ENCODE data around the gene CCDC47. TPM values are rescaled to one million over a fixed set of nuclear protein-coding genes. Genes with fewer than 3 reads are reported as not detected.
A peak's percentile ranks its signal among the peaks of the same experiment; 100 is the strongest.

CCDC47 gene
- total and polyA plus RNA-seq, 2 of the 13 experiments (the other 11 are each of a cell fraction or from before 2014, with no cell fraction given), result 59.3 to 99.5 TPM

DNA sequence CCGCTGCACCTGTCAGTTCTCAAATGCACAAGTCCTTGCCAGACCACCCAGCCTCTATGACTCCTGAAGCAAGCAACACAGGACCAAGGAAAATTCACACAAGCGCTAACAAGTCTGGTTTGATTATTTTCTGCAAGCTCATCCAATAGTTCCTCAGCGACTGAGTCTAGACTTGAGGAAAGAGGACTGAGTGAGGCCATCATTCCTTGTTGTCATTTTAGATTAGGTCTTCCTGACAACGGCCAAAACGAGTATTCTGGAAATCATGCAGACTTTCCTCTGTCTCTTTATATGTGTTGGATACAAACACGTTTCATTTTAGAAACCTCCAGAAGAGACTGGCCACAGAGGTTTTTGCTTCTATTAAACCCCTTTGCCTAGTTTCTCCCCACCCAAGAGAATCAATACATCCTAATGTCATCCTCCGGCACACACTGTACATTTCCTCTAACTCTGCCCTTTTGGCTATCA, 561 bp downstream of the CCDC47 start:
- peaks cover 4 to 24% of the 10 kb centered on the region in 2 experiments for H3K36me3 ChIP-seq (replicated peaks in 1 of 2; ENCODE audit: control insufficient read depth in 1 of 2, insufficient read depth in 2 of 2, low read length in 2 of 2)
- peaks cover 39% of the 10 kb centered on the region for H4K20me1 ChIP-seq (ENCODE audit: insufficient read depth, low read length)
- ChIA-PET POLR2A (interaction anchor here (1.0 to 5.0 kb wide), 31 partner anchors 10 to 733 kb away, joined by 3 to 77 read pairs (median 7); partner anchors contain the start of genes CEP95, DDX5, FTSJ3 and LIMD2), CTCF (ENCODE audit: low intra/inter-chr PET ratio, low total read pairs) (no interaction called here)
- FAIRE-seq, result peak; percentile 8
- peaks cover 90% of the 10 kb centered on the region for H3K79me2 ChIP-seq (ENCODE audit: insufficient read depth, low read length)
- WGBS (ENCODE audit: low lambda C conversion rate), result under 1% methylated on average over 7 of the region's 7 CpGs
- BruUV-seq (replicated peaks), result TSS peak; percentile 84
- peak overlapping the region; percentile 100 for H3K27ac ChIP-seq (ENCODE audit: extremely low read length, insufficient read depth, low read length)
- H3K9ac ChIP-seq (ENCODE audit: insufficient read depth, low read depth, low read length), result peak overlapping the region; percentile 98
- no peak for ATAC-seq
- H3K27me3 ChIP-seq (ENCODE audit: control insufficient read depth in 1 of 2, insufficient read depth in 2 of 2, low read length in 2 of 2), result peaks cover 0 to 6% of the 10 kb centered on the region in 2 experiments; a peak in 1 of 5 replicates
- intact Hi-C loops (cut with micrococcal nuclease; ENCODE audit: unreplicated experiment), result loop anchor here (1.0 to 10.0 kb wide), 4 partner anchors 32 to 348 kb away; partner anchors contain the start of genes FTSJ3, PSMC5, SMARCD2 and STRADA
- no peak overlapping the region for H2AFZ ChIP-seq (ENCODE audit: low read length)
- peak; percentile 31 for DNase-seq (ENCODE audit: low spot score)
- H3K4me1 ChIP-seq (ENCODE audit: insufficient read depth, low read length), result peaks cover 45% of the 10 kb centered on the region
- H3K4me2 ChIP-seq (ENCODE audit: low read depth, low read length), result peak overlapping the region; percentile 71
- H3K9me3 ChIP-seq (ENCODE audit: low read length), result no peaks in the 10 kb centered on the region
- H3K4me3 ChIP-seq (replicated peaks in 1 of 3; ENCODE audit: insufficient read depth in 1 of 3, low read depth in 2 of 3, low read length in 3 of 3), result peak overlapping the region; percentile 83 to 99 (median 93)
- in situ Hi-C loops (cut with HindIII; ENCODE audit: extremely low pct_ligation_motif_present, low pct_unique_long_range_greater_than_20kb), result no loop called here
- TF ChIP-seq MAFK (conservative IDR thresholded peaks at IDR 0.05 in 1 of 2, IDR thresholded peaks at IDR 0.05 in 1 of 2; ENCODE audit: low read length in 2 of 2) (peak; percentile 7 to 21; a peak in 1 of 4 replicates), ZNF816 (CRISPR knock-in tag; IDR thresholded peaks at IDR 0.05; ENCODE audit: borderline replicate concordance) (0 out of 2 replicates have a peak, but pooled peaks have one; percentile 10), NFIB (CRISPR knock-in tag; IDR thresholded peaks at IDR 0.05; ENCODE audit: borderline replicate concordance) (0 out of 2 replicates have a peak, but pooled peaks have one; percentile 75), ZNF17 (CRISPR knock-in tag; IDR thresholded peaks at IDR 0.05) (peak; percentile 24; the same call in 1 of the 2 replicates), ZKSCAN5 (CRISPR knock-in tag; IDR thresholded peaks at IDR 0.05) (no peak), MTF2 (CRISPR knock-in tag; IDR thresholded peaks at IDR 0.05; ENCODE audit: borderline replicate concordance) (0 out of 2 replicates have a peak, but pooled peaks have one; percentile 47)
- TF ChIP-seq, protein P1, sequence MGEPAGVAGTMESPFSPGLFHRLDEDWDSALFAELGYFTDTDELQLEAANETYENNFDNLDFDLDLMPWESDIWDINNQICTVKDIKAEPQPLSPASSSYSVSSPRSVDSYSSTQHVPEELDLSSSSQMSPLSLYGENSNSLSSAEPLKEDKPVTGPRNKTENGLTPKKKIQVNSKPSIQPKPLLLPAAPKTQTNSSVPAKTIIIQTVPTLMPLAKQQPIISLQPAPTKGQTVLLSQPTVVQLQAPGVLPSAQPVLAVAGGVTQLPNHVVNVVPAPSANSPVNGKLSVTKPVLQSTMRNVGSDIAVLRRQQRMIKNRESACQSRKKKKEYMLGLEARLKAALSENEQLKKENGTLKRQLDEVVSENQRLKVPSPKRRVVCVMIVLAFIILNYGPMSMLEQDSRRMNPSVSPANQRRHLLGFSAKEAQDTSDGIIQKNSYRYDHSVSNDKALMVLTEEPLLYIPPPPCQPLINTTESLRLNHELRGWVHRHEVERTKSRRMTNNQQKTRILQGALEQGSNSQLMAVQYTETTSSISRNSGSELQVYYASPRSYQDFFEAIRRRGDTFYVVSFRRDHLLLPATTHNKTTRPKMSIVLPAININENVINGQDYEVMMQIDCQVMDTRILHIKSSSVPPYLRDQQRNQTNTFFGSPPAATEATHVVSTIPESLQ (CRISPR knock-in tag; conservative IDR thresholded peaks at IDR 0.05), result 0 out of 2 replicates have a peak, but pooled peaks have one; percentile 19
- TF ChIP-seq, protein P2, sequence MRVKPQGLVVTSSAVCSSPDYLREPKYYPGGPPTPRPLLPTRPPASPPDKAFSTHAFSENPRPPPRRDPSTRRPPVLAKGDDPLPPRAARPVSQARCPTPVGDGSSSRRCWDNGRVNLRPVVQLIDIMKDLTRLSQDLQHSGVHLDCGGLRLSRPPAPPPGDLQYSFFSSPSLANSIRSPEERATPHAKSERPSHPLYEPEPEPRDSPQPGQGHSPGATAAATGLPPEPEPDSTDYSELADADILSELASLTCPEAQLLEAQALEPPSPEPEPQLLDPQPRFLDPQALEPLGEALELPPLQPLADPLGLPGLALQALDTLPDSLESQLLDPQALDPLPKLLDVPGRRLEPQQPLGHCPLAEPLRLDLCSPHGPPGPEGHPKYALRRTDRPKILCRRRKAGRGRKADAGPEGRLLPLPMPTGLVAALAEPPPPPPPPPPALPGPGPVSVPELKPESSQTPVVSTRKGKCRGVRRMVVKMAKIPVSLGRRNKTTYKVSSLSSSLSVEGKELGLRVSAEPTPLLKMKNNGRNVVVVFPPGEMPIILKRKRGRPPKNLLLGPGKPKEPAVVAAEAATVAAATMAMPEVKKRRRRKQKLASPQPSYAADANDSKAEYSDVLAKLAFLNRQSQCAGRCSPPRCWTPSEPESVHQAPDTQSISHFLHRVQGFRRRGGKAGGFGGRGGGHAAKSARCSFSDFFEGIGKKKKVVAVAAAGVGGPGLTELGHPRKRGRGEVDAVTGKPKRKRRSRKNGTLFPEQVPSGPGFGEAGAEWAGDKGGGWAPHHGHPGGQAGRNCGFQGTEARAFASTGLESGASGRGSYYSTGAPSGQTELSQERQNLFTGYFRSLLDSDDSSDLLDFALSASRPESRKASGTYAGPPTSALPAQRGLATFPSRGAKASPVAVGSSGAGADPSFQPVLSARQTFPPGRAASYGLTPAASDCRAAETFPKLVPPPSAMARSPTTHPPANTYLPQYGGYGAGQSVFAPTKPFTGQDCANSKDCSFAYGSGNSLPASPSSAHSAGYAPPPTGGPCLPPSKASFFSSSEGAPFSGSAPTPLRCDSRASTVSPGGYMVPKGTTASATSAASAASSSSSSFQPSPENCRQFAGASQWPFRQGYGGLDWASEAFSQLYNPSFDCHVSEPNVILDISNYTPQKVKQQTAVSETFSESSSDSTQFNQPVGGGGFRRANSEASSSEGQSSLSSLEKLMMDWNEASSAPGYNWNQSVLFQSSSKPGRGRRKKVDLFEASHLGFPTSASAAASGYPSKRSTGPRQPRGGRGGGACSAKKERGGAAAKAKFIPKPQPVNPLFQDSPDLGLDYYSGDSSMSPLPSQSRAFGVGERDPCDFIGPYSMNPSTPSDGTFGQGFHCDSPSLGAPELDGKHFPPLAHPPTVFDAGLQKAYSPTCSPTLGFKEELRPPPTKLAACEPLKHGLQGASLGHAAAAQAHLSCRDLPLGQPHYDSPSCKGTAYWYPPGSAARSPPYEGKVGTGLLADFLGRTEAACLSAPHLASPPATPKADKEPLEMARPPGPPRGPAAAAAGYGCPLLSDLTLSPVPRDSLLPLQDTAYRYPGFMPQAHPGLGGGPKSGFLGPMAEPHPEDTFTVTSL (CRISPR knock-in tag; IDR thresholded peaks at IDR 0.05; ENCODE audit: borderline replicate concordance), result 0 out of 2 replicates have a peak, but pooled peaks have one; percentile 14
- TF ChIP-seq, protein P3, sequence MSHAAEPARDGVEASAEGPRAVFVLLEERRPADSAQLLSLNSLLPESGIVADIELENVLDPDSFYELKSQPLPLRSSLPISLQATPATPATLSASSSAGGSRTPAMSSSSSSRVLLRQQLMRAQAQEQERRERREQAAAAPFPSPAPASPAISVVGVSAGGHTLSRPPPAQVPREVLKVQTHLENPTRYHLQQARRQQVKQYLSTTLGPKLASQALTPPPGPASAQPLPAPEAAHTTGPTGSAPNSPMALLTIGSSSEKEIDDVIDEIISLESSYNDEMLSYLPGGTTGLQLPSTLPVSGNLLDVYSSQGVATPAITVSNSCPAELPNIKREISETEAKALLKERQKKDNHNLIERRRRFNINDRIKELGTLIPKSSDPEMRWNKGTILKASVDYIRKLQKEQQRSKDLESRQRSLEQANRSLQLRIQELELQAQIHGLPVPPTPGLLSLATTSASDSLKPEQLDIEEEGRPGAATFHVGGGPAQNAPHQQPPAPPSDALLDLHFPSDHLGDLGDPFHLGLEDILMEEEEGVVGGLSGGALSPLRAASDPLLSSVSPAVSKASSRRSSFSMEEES (CRISPR knock-in tag; IDR thresholded peaks at IDR 0.05), result peak; percentile 10; the same call in 1 of the 2 replicates
- TF ChIP-seq, protein P4, sequence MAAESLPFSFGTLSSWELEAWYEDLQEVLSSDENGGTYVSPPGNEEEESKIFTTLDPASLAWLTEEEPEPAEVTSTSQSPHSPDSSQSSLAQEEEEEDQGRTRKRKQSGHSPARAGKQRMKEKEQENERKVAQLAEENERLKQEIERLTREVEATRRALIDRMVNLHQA (CRISPR knock-in tag; IDR thresholded peaks at IDR 0.05), result no peak
